Stimulated activated naive B cell treated with anti-CD40 and anti-IgM and Interleukin-4, amounts not matched to agents 10 μg/mL and 1 μg/mL and 100 μg/mL, for 72 hours (primary cell): ENCODE data around the gene DDAH2.

Source experiments
- ATAC-seq, 2 donors: fragments of 150-1000 bp; cut with Tn5 transposase; replicated peaks; 2 replicates each; pipeline ENCODE4 v1.10.0; 2021; ENCODE audit warnings: moderate library complexity in 1 of 2
- DNase-seq: peaks from one replicate; pipeline ENCODE4 v3.0.0; 2021
- H3K27ac Mint-ChIP-seq: one replicate; pipeline ENCODE4 v1.8.0; 2022; ENCODE audit warnings: mild to moderate bottlenecking, mixed read lengths
- H3K27me3 Mint-ChIP-seq, 2 donors: one replicate each; pipeline ENCODE4 v1.8.0; 2022; ENCODE audit warnings: mixed read lengths in 2 of 2
- H3K36me3 Mint-ChIP-seq, 2 donors: one replicate each; pipeline ENCODE4 v1.8.0; 2022; ENCODE audit warnings: mixed read lengths in 2 of 2, mild to moderate bottlenecking in 1 of 2
- H3K4me1 Mint-ChIP-seq, 2 donors: one replicate each; pipeline ENCODE4 v1.8.0; 2022; ENCODE audit warnings: mixed read lengths in 2 of 2, mild to moderate bottlenecking in 1 of 2
- H3K4me3 Mint-ChIP-seq, 2 donors: one replicate each; pipeline ENCODE4 v1.8.0; 2022; ENCODE audit warnings: mild to moderate bottlenecking in 2 of 2, mixed read lengths in 2 of 2, moderate library complexity in 1 of 2
- H3K9me3 Mint-ChIP-seq, 2 donors: one replicate each; pipeline ENCODE4 v1.8.0; 2022; ENCODE audit warnings: mixed read lengths in 2 of 2, mild to moderate bottlenecking in 1 of 2

The DDAH2 gene

GRCh38 chr6:31702819-31703716, 26.0 kb downstream of the DDAH2 start, which contains the start of gene ABHD16A:
Gene ABHD16A (minus strand): TSS chr6:31703324. CDS start chr6:31703281, 43 bp downstream.
- DNase-seq (peak; percentile 97), ATAC-seq (peak; percentile 97 to 98)
- H3K4me3 Mint-ChIP-seq: peak within 1 kb of the TSS; percentile 96 to 99
- H3K27me3 Mint-ChIP-seq: no peaks in the 10 kb centered on the region
- peaks cover 16 to 25% of the 10 kb centered on the region in 2 donors for H3K4me1 Mint-ChIP-seq
- H3K27ac Mint-ChIP-seq: peak within 1 kb of the TSS; percentile 98
- H3K36me3 Mint-ChIP-seq: peaks cover 4 to 13% of the 10 kb centered on the region in 2 donors
- no peaks in the 10 kb centered on the region for H3K9me3 Mint-ChIP-seq

- H3K9me3 Mint-ChIP-seq: no peaks in the 10 kb centered on the region
- peaks cover 20 to 25% of the 10 kb centered on the region in 2 donors for H3K4me1 Mint-ChIP-seq
- ATAC-seq: peak; percentile 17 to 29
- DNase-seq: no peak
- no peaks in the 10 kb centered on the region for H3K27me3 Mint-ChIP-seq
- peaks cover 7 to 18% of the 10 kb centered on the region in 2 donors for H3K36me3 Mint-ChIP-seq
- H3K27ac Mint-ChIP-seq: peak overlapping the region; percentile 98
- H3K4me3 Mint-ChIP-seq: peak overlapping the region; percentile 96 to 99
These were observed 26.7 kb downstream of the DDAH2 start for GRCh38 chr6:31702405-31702818.

- peak overlapping the region; percentile 98 for H3K27ac Mint-ChIP-seq
- H3K4me1 Mint-ChIP-seq: peaks cover 22 to 25% of the 10 kb centered on the region in 2 donors
- no peaks in the 10 kb centered on the region for H3K27me3 Mint-ChIP-seq
- DNase-seq (no peak), ATAC-seq (no peak)
- peaks cover 9 to 22% of the 10 kb centered on the region in 2 donors for H3K36me3 Mint-ChIP-seq
- H3K9me3 Mint-ChIP-seq: no peaks in the 10 kb centered on the region
- peak overlapping the region; percentile 96 to 99 for H3K4me3 Mint-ChIP-seq
These were observed 27.3 kb downstream of the DDAH2 start for GRCh38 chr6:31701666-31702404.

- Mint-ChIP-seq H3K36me3 (peaks cover 9 to 28% of the 10 kb centered on the region in 2 donors), H3K27me3 (no peaks in the 10 kb centered on the region), H3K9me3 (no peaks in the 10 kb centered on the region), H3K4me1 (peaks cover 22 to 25% of the 10 kb centered on the region in 2 donors), H3K27ac (peak overlapping the region; percentile 48), H3K4me3 (peak overlapping the region; percentile 4 to 50)
- DNase-seq (no peak), ATAC-seq (no peak)
These were observed 28.2 kb downstream of the DDAH2 start for GRCh38 chr6:31700740-31701401.

- H3K27me3 Mint-ChIP-seq: no peaks in the 10 kb centered on the region
- H3K27ac Mint-ChIP-seq: peak overlapping the region; percentile 21
- H3K36me3 Mint-ChIP-seq: peaks cover 19 to 35% of the 10 kb centered on the region in 2 donors
- no peak overlapping the region for H3K4me3 Mint-ChIP-seq
- DNase-seq (no peak), ATAC-seq (no peak)
- no peaks in the 10 kb centered on the region for H3K9me3 Mint-ChIP-seq
- H3K4me1 Mint-ChIP-seq: peaks cover 19% of the 10 kb centered on the region in 2 donors
These were observed 31.5 kb downstream of the DDAH2 start for GRCh38 chr6:31697555-31697954.

GRCh38 chr6:31693535-31693934, 35.6 kb downstream of the DDAH2 start:
- H3K27ac Mint-ChIP-seq: no peak overlapping the region
- ATAC-seq: no peak
- no peak for DNase-seq
- H3K9me3 Mint-ChIP-seq: no peaks in the 10 kb centered on the region
- H3K4me1 Mint-ChIP-seq: peaks cover 23 to 24% of the 10 kb centered on the region in 2 donors
- H3K36me3 Mint-ChIP-seq: peaks cover 39 to 53% of the 10 kb centered on the region in 2 donors
- H3K27me3 Mint-ChIP-seq: no peaks in the 10 kb centered on the region
- no peak overlapping the region for H3K4me3 Mint-ChIP-seq

GRCh38 chr6:31692886-31693285, 36.2 kb downstream of the DDAH2 start:
- Mint-ChIP-seq H3K27ac (no peak overlapping the region), H3K9me3 (no peaks in the 10 kb centered on the region), H3K4me1 (peaks cover 23 to 24% of the 10 kb centered on the region in 2 donors), H3K27me3 (no peaks in the 10 kb centered on the region), H3K4me3 (no peak overlapping the region), H3K36me3 (peaks cover 41 to 59% of the 10 kb centered on the region in 2 donors)
- DNase-seq: no peak
- ATAC-seq: no peak

- no peak overlapping the region for H3K4me3 Mint-ChIP-seq
- no peaks in the 10 kb centered on the region for H3K27me3 Mint-ChIP-seq
- H3K4me1 Mint-ChIP-seq: peaks cover 20 to 23% of the 10 kb centered on the region in 2 donors
- no peak overlapping the region for H3K27ac Mint-ChIP-seq
- H3K9me3 Mint-ChIP-seq: no peaks in the 10 kb centered on the region
- peaks cover 43 to 59% of the 10 kb centered on the region in 2 donors for H3K36me3 Mint-ChIP-seq
- DNase-seq (no peak), ATAC-seq (no peak)
These were observed 36.7 kb downstream of the DDAH2 start for GRCh38 chr6:31692353-31692752.

- no peak overlapping the region for H3K27ac Mint-ChIP-seq
- H3K36me3 Mint-ChIP-seq: peaks cover 42 to 59% of the 10 kb centered on the region in 2 donors
- no peaks in the 10 kb centered on the region for H3K27me3 Mint-ChIP-seq
- peaks cover 18 to 23% of the 10 kb centered on the region in 2 donors for H3K4me1 Mint-ChIP-seq
- ATAC-seq (no peak), DNase-seq (no peak)
- H3K4me3 Mint-ChIP-seq: no peak overlapping the region
- H3K9me3 Mint-ChIP-seq: no peaks in the 10 kb centered on the region
These were observed 37.5 kb downstream of the DDAH2 start for GRCh38 chr6:31691564-31692108.

- no peak for ATAC-seq
- peaks cover 18 to 23% of the 10 kb centered on the region in 2 donors for H3K4me1 Mint-ChIP-seq
- H3K36me3 Mint-ChIP-seq: peaks cover 47 to 60% of the 10 kb centered on the region in 2 donors
- no peak overlapping the region for H3K4me3 Mint-ChIP-seq
- H3K27ac Mint-ChIP-seq: peak overlapping the region; percentile 77
- no peaks in the 10 kb centered on the region for H3K9me3 Mint-ChIP-seq
- no peak for DNase-seq
- H3K27me3 Mint-ChIP-seq: no peaks in the 10 kb centered on the region
These were observed 38.0 kb downstream of the DDAH2 start for GRCh38 chr6:31691078-31691463.

- Mint-ChIP-seq H3K9me3 (no peaks in the 10 kb centered on the region), H3K27ac (peak overlapping the region; percentile 78), H3K36me3 (peaks cover 52 to 66% of the 10 kb centered on the region in 2 donors), H3K27me3 (no peaks in the 10 kb centered on the region), H3K4me1 (peaks cover 18 to 23% of the 10 kb centered on the region in 2 donors), H3K4me3 (peak overlapping the region in 1 of 2 donors; percentile 8)
- no peak for DNase-seq
- ATAC-seq: peak in 1 of 2 donors; percentile 68
These were observed 38.6 kb downstream of the DDAH2 start for GRCh38 chr6:31690231-31691077.

GRCh38 chr6:31689249-31690110, 39.6 kb downstream of the DDAH2 start:
- Mint-ChIP-seq H3K9me3 (no peaks in the 10 kb centered on the region), H3K27me3 (no peaks in the 10 kb centered on the region), H3K36me3 (peaks cover 56 to 67% of the 10 kb centered on the region in 2 donors), H3K4me1 (peaks cover 18 to 23% of the 10 kb centered on the region in 2 donors), H3K4me3 (peak overlapping the region in 1 of 2 donors; percentile 8), H3K27ac (peak overlapping the region; percentile 78)
- ATAC-seq: no peak
- no peak for DNase-seq
